ENCODE data around the gene STPG2. TPM values are rescaled to one million over a fixed set of nuclear protein-coding genes. Genes with fewer than 3 reads are reported as not detected.

Gene STPG2
- total RNA-seq, 1 experiment from 2014 or later = 0.61 TPM

- intact Hi-C loops (cut with micrococcal nuclease) = no loop called here
- H3K36me3 Mint-ChIP-seq (ENCODE audit: insufficient read depth, unreplicated experiment) = no peaks in the 10 kb centered on the region
- CTCF ChIA-PET = no interaction called here
- no peak for TF ChIP-seq CTCF (IDR thresholded peaks at IDR 0.05; ENCODE audit: unreplicated experiment)
- no peak for DNase-seq (ENCODE audit: unreplicated experiment)
- BruUV-seq (replicated peaks) = no TSS peak
- peaks cover 21% of the 10 kb centered on the region for H3K9me3 Mint-ChIP-seq (ENCODE audit: unreplicated experiment)
- POLR2A ChIA-PET = no interaction called here
- peaks cover 9% of the 10 kb centered on the region for H3K4me1 Mint-ChIP-seq (ENCODE audit: insufficient read depth, unreplicated experiment)
- H3K4me3 Mint-ChIP-seq (ENCODE audit: unreplicated experiment) = no peak overlapping the region
- no peak overlapping the region for H3K27ac Mint-ChIP-seq (ENCODE audit: low read depth, unreplicated experiment)
- H3K27me3 Mint-ChIP-seq (ENCODE audit: insufficient read depth, unreplicated experiment) = no peaks in the 10 kb centered on the region
These were observed 44.5 kb downstream of the STPG2 start for GRCh38 chr4:98098764-98099163.

GRCh38 chr4:98094118-98094517 lies 49.2 kb downstream of the STPG2 start:
- Mint-ChIP-seq H3K9me3 (ENCODE audit: unreplicated experiment) (peaks cover 15% of the 10 kb centered on the region), H3K4me3 (ENCODE audit: unreplicated experiment) (no peak overlapping the region), H3K27me3 (ENCODE audit: insufficient read depth, unreplicated experiment) (no peaks in the 10 kb centered on the region), H3K27ac (ENCODE audit: low read depth, unreplicated experiment) (no peak overlapping the region), H3K36me3 (ENCODE audit: insufficient read depth, unreplicated experiment) (no peaks in the 10 kb centered on the region), H3K4me1 (ENCODE audit: insufficient read depth, unreplicated experiment) (peaks cover 6% of the 10 kb centered on the region)
- ChIA-PET POLR2A (no interaction called here), CTCF (interaction anchor here (0.6 to 1.7 kb wide), 13 partner anchors 8 to 1745 kb away, joined by 3 to 7 read pairs (median 3); partner anchors contain the start of gene STPG2)
- intact Hi-C loops (cut with micrococcal nuclease) = no loop called here
- no peak for TF ChIP-seq CTCF (IDR thresholded peaks at IDR 0.05; ENCODE audit: unreplicated experiment)
- DNase-seq (ENCODE audit: unreplicated experiment) = peak; percentile 20
- BruUV-seq (replicated peaks) = no TSS peak

DNA sequence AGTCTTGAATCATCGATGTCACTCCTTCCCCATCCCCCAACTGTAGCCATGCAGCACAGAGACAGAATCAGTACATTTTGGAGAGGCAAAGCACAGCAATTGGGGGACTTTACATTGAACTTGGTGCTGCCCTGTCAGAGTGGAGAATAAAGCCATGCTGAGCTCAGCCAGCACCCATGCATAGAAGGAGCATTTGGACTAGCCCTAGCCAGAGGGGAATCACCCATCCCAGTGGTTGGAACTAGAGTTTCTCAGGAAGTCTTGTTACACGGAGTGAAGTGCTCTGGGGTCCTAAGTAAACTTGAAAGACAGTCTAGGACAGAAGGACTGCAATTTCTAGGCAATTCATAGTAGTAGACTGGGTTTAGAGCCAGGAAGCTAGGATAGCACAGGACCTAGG lies 49.6 kb downstream of the STPG2 start:
- CTCF ChIA-PET = interaction anchor here (0.6 to 1.7 kb wide), 13 partner anchors 9 to 1745 kb away, joined by 3 to 7 read pairs (median 3); partner anchors contain the start of gene STPG2
- peaks cover 6% of the 10 kb centered on the region for H3K4me1 Mint-ChIP-seq (ENCODE audit: insufficient read depth, unreplicated experiment)
- BruUV-seq (replicated peaks) = no TSS peak
- H3K27me3 Mint-ChIP-seq (ENCODE audit: insufficient read depth, unreplicated experiment) = no peaks in the 10 kb centered on the region
- peaks cover 15% of the 10 kb centered on the region for H3K9me3 Mint-ChIP-seq (ENCODE audit: unreplicated experiment)
- intact Hi-C loops (cut with micrococcal nuclease) = no loop called here
- H3K4me3 Mint-ChIP-seq (ENCODE audit: unreplicated experiment) = no peak overlapping the region
- no peak for TF ChIP-seq CTCF (IDR thresholded peaks at IDR 0.05; ENCODE audit: unreplicated experiment)
- H3K36me3 Mint-ChIP-seq (ENCODE audit: insufficient read depth, unreplicated experiment) = no peaks in the 10 kb centered on the region
- no peak for DNase-seq (ENCODE audit: unreplicated experiment)
- POLR2A ChIA-PET = no interaction called here
- H3K27ac Mint-ChIP-seq (ENCODE audit: low read depth, unreplicated experiment) = no peak overlapping the region

DNA sequence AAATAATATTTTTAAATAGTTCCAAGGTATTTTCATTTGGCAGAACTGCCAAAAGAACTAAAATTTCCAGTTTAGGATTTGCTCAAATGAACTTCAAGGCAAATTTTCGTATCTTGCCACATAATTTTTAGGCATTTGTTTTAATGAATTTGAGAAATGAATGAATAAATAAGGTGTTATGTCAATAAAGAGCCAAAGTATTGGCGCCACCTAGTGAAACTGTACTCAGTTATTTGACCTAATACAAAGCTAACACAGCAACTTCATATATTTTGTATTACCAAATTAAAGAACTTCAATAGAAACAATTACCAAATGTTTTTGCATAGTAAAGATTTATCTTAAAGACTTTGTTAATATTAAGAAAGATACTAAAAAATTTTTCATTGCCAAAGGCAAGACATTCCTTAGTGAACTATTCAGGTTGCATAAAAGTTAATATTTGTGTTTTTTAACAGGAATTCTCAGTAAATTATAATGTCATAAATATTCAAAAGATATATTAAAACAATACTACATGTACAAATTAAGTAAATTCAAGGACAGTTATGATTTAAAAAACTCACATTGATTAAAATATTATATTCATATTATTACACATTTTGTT lies 50.3 kb downstream of the STPG2 start:
- Mint-ChIP-seq H3K27me3 (ENCODE audit: insufficient read depth, unreplicated experiment) (no peaks in the 10 kb centered on the region), H3K4me3 (ENCODE audit: unreplicated experiment) (no peak overlapping the region)
- BruUV-seq (replicated peaks) = no TSS peak

More for the DNA sequence above, 50.3 kb downstream of the STPG2 start:
- H3K36me3 Mint-ChIP-seq (ENCODE audit: insufficient read depth, unreplicated experiment) = no peaks in the 10 kb centered on the region
- intact Hi-C loops (cut with micrococcal nuclease) = no loop called here
- peaks cover 15% of the 10 kb centered on the region for H3K9me3 Mint-ChIP-seq (ENCODE audit: unreplicated experiment)
- DNase-seq (ENCODE audit: unreplicated experiment) = peak; percentile 46
- peaks cover 6% of the 10 kb centered on the region for H3K4me1 Mint-ChIP-seq (ENCODE audit: insufficient read depth, unreplicated experiment)
- ChIA-PET POLR2A (no interaction called here), CTCF (interaction anchor here (1.1 to 1.2 kb wide), 2 partner anchors 65 to 66 kb away, joined by 5 read pairs; no protein-coding TSS in a partner anchor)
- TF ChIP-seq CTCF (IDR thresholded peaks at IDR 0.05; ENCODE audit: unreplicated experiment) = peak; percentile 26
- no peak overlapping the region for H3K27ac Mint-ChIP-seq (ENCODE audit: low read depth, unreplicated experiment)
